Peyer's patch (tissue), 4 donors: ENCODE measurements around the gene RPAP3. TPM values are rescaled to one million over a fixed set of nuclear protein-coding genes. Genes with fewer than 3 reads are reported as not detected.
A peak's percentile ranks its signal among the peaks of the same experiment; 100 is the strongest.
"Not testable (repeated sequence)": the region's sequence is repeated elsewhere in the genome, so short reads cannot be mapped to it uniquely, and the experiment has no call there.

ENCODE experiments used
- DNase-seq, 3 donors: peaks; one replicate each; pipeline ENCODE4 v3.0.0-alpha.2; 2017 to 2019
- H3K27ac ChIP-seq, 4 donors: fragments of 200-600 bp; sonication (generic); one replicate each; pipeline ENCODE4 v1.5.1; 2016 to 2019
- H3K27me3 ChIP-seq, 2 donors: fragments of 200-600 bp; sonication (generic); one replicate each; pipeline ENCODE4 v1.5.1; 2019
- H3K36me3 ChIP-seq, 3 donors: fragments of 200-600 bp; sonication (generic); one replicate each; pipeline ENCODE4 v1.5.1; 2016 to 2019
- H3K4me1 ChIP-seq, 4 donors: fragments of 200-600 bp; sonication (generic); one replicate each; pipeline ENCODE4 v1.5.1; 2016 to 2019
- H3K4me3 ChIP-seq, 4 donors: fragments of 200-600 bp; sonication (generic); 1 replicate in 3 of 4; 2 replicates in 1 of 4; pipeline ENCODE4 v1.5.1; 2016 to 2019; ENCODE audit warnings: mild to moderate bottlenecking in 1 of 4
- H3K9me3 ChIP-seq, 4 donors: fragments of 200-600 bp; sonication (generic); one replicate each; pipeline ENCODE4 v1.5.1; 2016 to 2019; ENCODE audit warnings: mild to moderate bottlenecking in 1 of 4
- CTCF ChIP-seq, 6 experiments: fragments of 450-650 bp in 4 of 6; fragments of 200-600 bp in 2 of 6; sonication (generic) in 1 of 6; IDR thresholded peaks; one replicate each; pipeline ENCODE4 v1.5.1; 2017 to 2019; ENCODE audit warnings: antibody characterized with exemption in 6 of 6, mild to moderate bottlenecking in 3 of 6, moderate library complexity in 1 of 6
- POLR2A ChIP-seq, 2 donors: fragments of 450-650 bp; IDR thresholded peaks; one replicate each; pipeline ENCODE4 v1.5.1; 2017; ENCODE audit warnings: antibody characterized with exemption in 2 of 2, mild to moderate bottlenecking in 2 of 2, moderate library complexity in 2 of 2
- total RNA-seq, 4 donors: library from RNA; depleted of rRNA; stranded (reverse); fragments of >200 nt; gene quantifications; one replicate each; pipeline ENCODE4 v1.1.0, GENCODE V29; 2016

RPAP3 gene
- total RNA-seq, 4 donors from 2014 or later, result 5.4 to 33.8 (median 13.3) TPM

- Histone ChIP-seq H3K9me3 (peaks cover 0 to 3% (median 0%) of the 10 kb centered on the region in 4 donors), H3K4me3 (no peak overlapping the region), H3K4me1 (no peaks in the 10 kb centered on the region), H3K27me3 (no peaks in the 10 kb centered on the region), H3K36me3 (no peaks in the 10 kb centered on the region), H3K27ac (no peak overlapping the region)
- TF ChIP-seq CTCF (IDR thresholded peaks at IDR 0.05), result peak in 4 of 6 experiments; percentile 12 to 28 (median 27)
- no peak for TF ChIP-seq POLR2A (IDR thresholded peaks at IDR 0.05)
- DNase-seq, result peak in 1 of 3 donors; percentile 55
These were observed 68.7 kb downstream of the RPAP3 start for GRCh38 chr12:47636908-47637780.

GRCh38 chr12:47635770-47636169, 70.1 kb downstream of the RPAP3 start:
- not testable (repeated sequence) for H3K4me3 ChIP-seq, H3K27me3 ChIP-seq, H3K36me3 ChIP-seq, H3K9me3 ChIP-seq, H3K27ac ChIP-seq, H3K4me1 ChIP-seq, DNase-seq

- Histone ChIP-seq H3K27ac (no peak overlapping the region), H3K36me3 (no peaks in the 10 kb centered on the region), H3K4me1 (no peaks in the 10 kb centered on the region), H3K27me3 (no peaks in the 10 kb centered on the region), H3K4me3 (no peak overlapping the region), H3K9me3 (peaks cover 0 to 3% (median 0%) of the 10 kb centered on the region in 4 donors)
- no peak for TF ChIP-seq POLR2A (IDR thresholded peaks at IDR 0.05)
- TF ChIP-seq CTCF (IDR thresholded peaks at IDR 0.05), result no peak
- DNase-seq, result no peak
These were observed 71.7 kb downstream of the RPAP3 start for GRCh38 chr12:47634127-47634526.

- Histone ChIP-seq H3K27me3 (no peaks in the 10 kb centered on the region), H3K4me1 (no peaks in the 10 kb centered on the region), H3K27ac (no peak overlapping the region), H3K4me3 (no peak overlapping the region), H3K9me3 (no peaks in the 10 kb centered on the region), H3K36me3 (no peaks in the 10 kb centered on the region)
- no peak for DNase-seq
- no peak for TF ChIP-seq CTCF (IDR thresholded peaks at IDR 0.05)
- TF ChIP-seq POLR2A (IDR thresholded peaks at IDR 0.05), result no peak
These were observed 83.9 kb downstream of the RPAP3 start for GRCh38 chr12:47621960-47622359.

- Histone ChIP-seq H3K4me3 (no peak overlapping the region), H3K36me3 (no peaks in the 10 kb centered on the region), H3K9me3 (peaks cover 0 to 7% (median 3%) of the 10 kb centered on the region in 4 donors), H3K4me1 (no peaks in the 10 kb centered on the region), H3K27me3 (no peaks in the 10 kb centered on the region), H3K27ac (no peak overlapping the region)
- no peak for TF ChIP-seq CTCF (IDR thresholded peaks at IDR 0.05)
- no peak for TF ChIP-seq POLR2A (IDR thresholded peaks at IDR 0.05)
- DNase-seq, result no peak
These were observed 88.4 kb downstream of the RPAP3 start for GRCh38 chr12:47617476-47617875.

GRCh38 chr12:47616440-47616839, 89.4 kb downstream of the RPAP3 start:
- Histone ChIP-seq H3K9me3 (peaks cover 0 to 7% (median 3%) of the 10 kb centered on the region in 4 donors), H3K36me3 (no peaks in the 10 kb centered on the region), H3K4me1 (no peaks in the 10 kb centered on the region), H3K27ac (no peak overlapping the region), H3K4me3 (no peak overlapping the region), H3K27me3 (no peaks in the 10 kb centered on the region)
- TF ChIP-seq CTCF (IDR thresholded peaks at IDR 0.05) (no peak), POLR2A (IDR thresholded peaks at IDR 0.05) (no peak)
- DNase-seq, result no peak
